ENCODE results near the gene KLF15. TPM values are rescaled to one million over a fixed set of nuclear protein-coding genes. Genes with fewer than 3 reads are reported as not detected.

The KLF15 gene
- total RNA-seq, 1 donor from 2014 or later = 44.6 TPM

GRCh38 chr3:126345641-126346460, 11.4 kb downstream of the KLF15 start:
- Histone ChIP-seq H3K4me1 (peaks cover 11% of the 10 kb centered on the region), H3K9me3 (no peaks in the 10 kb centered on the region), H3K36me3 (peaks cover 15% of the 10 kb centered on the region), H3K27ac (no peak overlapping the region), H3K27me3 (no peaks in the 10 kb centered on the region), H3K4me3 (no peak overlapping the region)
- DNase-seq (peak; percentile 56), ATAC-seq (no peak)
- TF ChIP-seq, protein P1, sequence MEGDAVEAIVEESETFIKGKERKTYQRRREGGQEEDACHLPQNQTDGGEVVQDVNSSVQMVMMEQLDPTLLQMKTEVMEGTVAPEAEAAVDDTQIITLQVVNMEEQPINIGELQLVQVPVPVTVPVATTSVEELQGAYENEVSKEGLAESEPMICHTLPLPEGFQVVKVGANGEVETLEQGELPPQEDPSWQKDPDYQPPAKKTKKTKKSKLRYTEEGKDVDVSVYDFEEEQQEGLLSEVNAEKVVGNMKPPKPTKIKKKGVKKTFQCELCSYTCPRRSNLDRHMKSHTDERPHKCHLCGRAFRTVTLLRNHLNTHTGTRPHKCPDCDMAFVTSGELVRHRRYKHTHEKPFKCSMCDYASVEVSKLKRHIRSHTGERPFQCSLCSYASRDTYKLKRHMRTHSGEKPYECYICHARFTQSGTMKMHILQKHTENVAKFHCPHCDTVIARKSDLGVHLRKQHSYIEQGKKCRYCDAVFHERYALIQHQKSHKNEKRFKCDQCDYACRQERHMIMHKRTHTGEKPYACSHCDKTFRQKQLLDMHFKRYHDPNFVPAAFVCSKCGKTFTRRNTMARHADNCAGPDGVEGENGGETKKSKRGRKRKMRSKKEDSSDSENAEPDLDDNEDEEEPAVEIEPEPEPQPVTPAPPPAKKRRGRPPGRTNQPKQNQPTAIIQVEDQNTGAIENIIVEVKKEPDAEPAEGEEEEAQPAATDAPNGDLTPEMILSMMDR (IDR thresholded peaks at IDR 0.05) = no peak
- intact Hi-C loops (cut with DNase I) = no loop called here

- H3K36me3 ChIP-seq = peaks cover 9% of the 10 kb centered on the region
- no peaks in the 10 kb centered on the region for H3K27me3 ChIP-seq
- intact Hi-C loops (cut with DNase I) = no loop called here
- no peak for DNase-seq
- ATAC-seq = no peak
- TF ChIP-seq, protein P1 (IDR thresholded peaks at IDR 0.05) = no peak
- H3K4me1 ChIP-seq = peaks cover 6% of the 10 kb centered on the region
- H3K9me3 ChIP-seq = no peaks in the 10 kb centered on the region
- H3K4me3 ChIP-seq = no peak overlapping the region
- H3K27ac ChIP-seq = no peak overlapping the region
Measured at GRCh38 chr3:126345231-126345630, 12.0 kb downstream of the KLF15 start.

- H3K36me3 ChIP-seq = peaks cover 9% of the 10 kb centered on the region
Measured at GRCh38 chr3:126344380-126345041, 12.7 kb downstream of the KLF15 start.

DNA sequence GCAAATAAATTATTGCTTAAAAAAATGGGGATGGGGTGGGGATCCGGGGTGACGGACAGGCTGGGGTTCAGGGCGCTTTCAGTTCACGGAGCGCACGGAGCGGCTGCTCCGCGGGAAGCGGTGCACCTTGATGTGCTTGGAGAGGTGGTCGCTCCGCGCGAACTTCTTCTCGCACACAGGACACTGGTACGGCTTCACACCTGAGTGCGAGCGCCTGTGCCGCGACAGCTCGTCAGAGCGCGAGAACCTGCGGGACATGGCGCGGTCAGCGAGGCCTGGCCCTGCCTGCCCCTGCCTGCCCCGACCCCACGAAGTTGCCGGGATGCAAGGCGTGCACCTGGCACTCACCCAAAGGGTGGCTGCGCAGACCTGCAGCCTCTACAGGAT, 13.6 kb downstream of the KLF15 start:
- Histone ChIP-seq H3K4me1 (peaks cover 3% of the 10 kb centered on the region), H3K27ac (no peak overlapping the region), H3K27me3 (no peaks in the 10 kb centered on the region), H3K36me3 (peaks cover 9% of the 10 kb centered on the region), H3K9me3 (no peaks in the 10 kb centered on the region), H3K4me3 (no peak overlapping the region)
- ATAC-seq = no peak
- TF ChIP-seq, protein P1 (IDR thresholded peaks at IDR 0.05) = no peak
- intact Hi-C loops (cut with DNase I) = no loop called here
- peak; percentile 64 for DNase-seq

More at GRCh38 chr3:126344380-126345041, 12.7 kb downstream of the KLF15 start:
- ATAC-seq = no peak
- TF ChIP-seq, protein P1 (IDR thresholded peaks at IDR 0.05) = no peak
- Histone ChIP-seq H3K27me3 (no peaks in the 10 kb centered on the region), H3K4me1 (peaks cover 3% of the 10 kb centered on the region), H3K27ac (no peak overlapping the region), H3K9me3 (no peaks in the 10 kb centered on the region), H3K4me3 (no peak overlapping the region)
- intact Hi-C loops (cut with DNase I) = no loop called here
- DNase-seq = peak; percentile 58

- H3K9me3 ChIP-seq = no peaks in the 10 kb centered on the region
- TF ChIP-seq, protein P1 (IDR thresholded peaks at IDR 0.05) = no peak
- peaks cover 3% of the 10 kb centered on the region for H3K4me1 ChIP-seq
- intact Hi-C loops (cut with DNase I) = no loop called here
- H3K4me3 ChIP-seq = no peak overlapping the region
- ATAC-seq = peak; percentile 4
- no peaks in the 10 kb centered on the region for H3K27me3 ChIP-seq
- no peak overlapping the region for H3K27ac ChIP-seq
- H3K36me3 ChIP-seq = peaks cover 9% of the 10 kb centered on the region
- peak; percentile 52 for DNase-seq
Measured at GRCh38 chr3:126342991-126343648, 14.1 kb downstream of the KLF15 start.
